ENCODE results near the gene CORO6. TPM values are rescaled to one million over a fixed set of nuclear protein-coding genes. Genes with fewer than 3 reads are reported as not detected.

The CORO6 gene
- polyA plus RNA-seq, 1 donor (not counting 4 experiments of a cell fraction or from before 2014, with no cell fraction given): 20.5 TPM

GRCh38 chr17:29597361-29598172 lies 25.1 kb downstream of the CORO6 start:
- no peak for FAIRE-seq
- Histone ChIP-seq H4K20me1 (ENCODE audit: control insufficient read depth, extremely low read depth, insufficient read depth, low read length) (no peaks in the 10 kb centered on the region), H3K4me2 (ENCODE audit: control insufficient read depth, extremely low read depth, insufficient read depth, low read depth, low read length) (no peak overlapping the region)

GRCh38 chr17:29596811-29597210 lies 25.9 kb downstream of the CORO6 start:
- dilution Hi-C loops (cut with MboI; ENCODE audit: extremely low pct_ligation_motif_present, low sequenced_read_pairs): no loop called here
- Histone ChIP-seq H3K4me2 (ENCODE audit: control insufficient read depth, extremely low read depth, insufficient read depth, low read depth, low read length) (no peak overlapping the region), H3K27ac (ENCODE audit: control insufficient read depth, insufficient read depth, low read length) (no peak overlapping the region), H3K4me3 (ENCODE audit: control insufficient read depth in 2 of 3, extremely low read depth in 1 of 3, insufficient read depth in 2 of 3, low read depth in 1 of 3, low read length in 3 of 3) (no peak overlapping the region), H3K4me1 (ENCODE audit: control insufficient read depth, extremely low read depth, insufficient read depth, low read length) (peaks cover 24% of the 10 kb centered on the region), H3K9me1 (ENCODE audit: control insufficient read depth, extremely low read depth, insufficient read depth, low read length) (no peaks in the 10 kb centered on the region), H3K79me2 (ENCODE audit: control insufficient read depth, insufficient read depth, low read length) (peaks cover 21% of the 10 kb centered on the region), H3K27me3 (ENCODE audit: control insufficient read depth, extremely low read depth, insufficient read depth, low read length) (no peaks in the 10 kb centered on the region), H2AFZ (ENCODE audit: control insufficient read depth, low read length) (no peak overlapping the region), H3K36me3 (ENCODE audit: control insufficient read depth in 2 of 2, extremely low read depth in 1 of 2, insufficient read depth in 2 of 2, low read length in 2 of 2) (no peaks in the 10 kb centered on the region), H3K9me3 (ENCODE audit: control insufficient read depth, low read depth, low read length) (no peaks in the 10 kb centered on the region), H3K9ac (ENCODE audit: control insufficient read depth, extremely low read depth, insufficient read depth, low read length) (no peak overlapping the region), H4K20me1 (ENCODE audit: control insufficient read depth, extremely low read depth, insufficient read depth, low read length) (no peaks in the 10 kb centered on the region)
- no peak for DNase-seq (ENCODE audit: low read depth, low spot score)
- no peak for FAIRE-seq
- no peak for TF ChIP-seq EZH2 (IDR thresholded peaks at IDR 0.05; ENCODE audit: low read length)
- no peak for TF ChIP-seq CTCF (optimal IDR thresholded peaks at IDR 0.05 in 1 of 3, IDR thresholded peaks at IDR 0.05 in 1 of 3, conservative IDR thresholded peaks at IDR 0.05 in 1 of 3; ENCODE audit: extremely low read depth in 1 of 3, insufficient read depth in 2 of 3, low read length in 3 of 3)

More at GRCh38 chr17:29597361-29598172, 25.1 kb downstream of the CORO6 start:
- no peaks in the 10 kb centered on the region for H3K36me3 ChIP-seq (ENCODE audit: control insufficient read depth in 2 of 2, extremely low read depth in 1 of 2, insufficient read depth in 2 of 2, low read length in 2 of 2)
- peaks cover 21% of the 10 kb centered on the region for H3K79me2 ChIP-seq (ENCODE audit: control insufficient read depth, insufficient read depth, low read length)
- no peak for DNase-seq (ENCODE audit: low read depth, low spot score)
- dilution Hi-C loops (cut with MboI; ENCODE audit: extremely low pct_ligation_motif_present, low sequenced_read_pairs): no loop called here
- H3K4me1 ChIP-seq (ENCODE audit: control insufficient read depth, extremely low read depth, insufficient read depth, low read length): peaks cover 16% of the 10 kb centered on the region
- H3K9me1 ChIP-seq (ENCODE audit: control insufficient read depth, extremely low read depth, insufficient read depth, low read length): peaks cover 2% of the 10 kb centered on the region
- H3K27ac ChIP-seq (ENCODE audit: control insufficient read depth, insufficient read depth, low read length): no peak overlapping the region
- H3K9me3 ChIP-seq (ENCODE audit: control insufficient read depth, low read depth, low read length): no peaks in the 10 kb centered on the region
- no peak overlapping the region for H3K4me3 ChIP-seq (ENCODE audit: control insufficient read depth in 2 of 3, extremely low read depth in 1 of 3, insufficient read depth in 2 of 3, low read depth in 1 of 3, low read length in 3 of 3)
- no peak for TF ChIP-seq CTCF (optimal IDR thresholded peaks at IDR 0.05 in 1 of 3, IDR thresholded peaks at IDR 0.05 in 1 of 3, conservative IDR thresholded peaks at IDR 0.05 in 1 of 3; ENCODE audit: extremely low read depth in 1 of 3, insufficient read depth in 2 of 3, low read length in 3 of 3)
- TF ChIP-seq EZH2 (IDR thresholded peaks at IDR 0.05; ENCODE audit: low read length): no peak
- H2AFZ ChIP-seq (ENCODE audit: control insufficient read depth, low read length): no peak overlapping the region
- H3K9ac ChIP-seq (ENCODE audit: control insufficient read depth, extremely low read depth, insufficient read depth, low read length): no peak overlapping the region
- no peaks in the 10 kb centered on the region for H3K27me3 ChIP-seq (ENCODE audit: control insufficient read depth, extremely low read depth, insufficient read depth, low read length)

Data from keratinocyte (primary cell).